WERI-Rb-1 (cell line): ENCODE measurements around the gene CNNM4.

Experiments
- DNase-seq: peaks from one replicate; pipeline ENCODE4 v3.0.0-alpha.2; 2020
- H3K27ac ChIP-seq: fragments of 250-450 bp; sonication (Bioruptor Pico); 2 replicates; pipeline ENCODE4 v1.5.1; 2020; ENCODE audit warnings: mild to moderate bottlenecking, moderate library complexity
- H3K27me3 ChIP-seq: fragments of 250-450 bp; sonication (Bioruptor Pico); 2 replicates; pipeline ENCODE4 v1.5.1; 2021; ENCODE audit warnings: mild to moderate bottlenecking, low read depth, moderate library complexity; ENCODE audit not compliant: insufficient read depth, severe bottlenecking
- H3K36me3 ChIP-seq: fragments of 250-450 bp; sonication (Bioruptor Pico); 2 replicates; pipeline ENCODE4 v1.5.1; 2020; ENCODE audit warnings: mild to moderate bottlenecking, moderate library complexity
- H3K4me3 ChIP-seq: 2 replicates; pipeline ENCODE4 v1.5.1; 2011; ENCODE audit warnings: low read depth, mild to moderate bottlenecking, control low read depth, low read length
- H3K9me3 ChIP-seq: fragments of 250-450 bp; sonication (Bioruptor Pico); 2 replicates; pipeline ENCODE4 v1.5.1; 2021; ENCODE audit warnings: mild to moderate bottlenecking, moderate library complexity; ENCODE audit not compliant: severe bottlenecking
- TF ChIP-seq, protein P1 (sequence below): IDR thresholded peaks from 2 replicates; pipeline ENCODE4 v1.5.1; 2011; ENCODE audit warnings: low read depth, mild to moderate bottlenecking, control low read depth, inconsistent platforms, low read length

The CNNM4 gene

DNA sequence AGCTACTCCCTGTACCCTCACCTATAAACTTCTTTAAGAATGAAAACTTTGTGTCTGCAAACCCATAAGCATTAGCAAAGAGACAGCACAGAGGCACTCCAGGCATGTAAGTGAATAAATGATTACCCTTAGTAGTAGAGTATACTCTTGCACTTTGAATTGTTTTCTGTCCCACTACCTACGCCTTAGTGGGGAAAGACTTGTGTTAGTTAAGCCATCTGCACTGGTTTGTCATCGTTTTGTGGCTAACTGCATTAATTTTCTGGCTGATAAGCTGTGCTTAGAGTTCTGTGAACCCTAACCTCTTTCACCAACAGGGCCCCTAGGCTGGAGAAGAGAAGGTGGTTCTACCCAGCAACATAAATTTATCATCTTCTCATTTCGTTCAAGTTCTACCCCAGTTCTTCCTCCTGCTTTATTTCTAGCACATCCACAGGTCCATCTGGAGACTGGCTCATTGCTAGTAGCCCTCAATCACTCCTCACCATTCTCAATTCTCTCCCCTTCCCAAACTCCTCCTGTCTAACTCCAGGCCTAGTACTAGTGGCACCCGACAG lies 21.5 kb upstream of the CNNM4 start:
- H3K27me3 ChIP-seq = no peaks in the 10 kb centered on the region
- DNase-seq = no peak
- peak overlapping the region; percentile 70 for H3K27ac ChIP-seq
- peak overlapping the region; percentile 78 for H3K4me3 ChIP-seq
- H3K36me3 ChIP-seq = peaks cover 22% of the 10 kb centered on the region
- H3K9me3 ChIP-seq = no peaks in the 10 kb centered on the region
- TF ChIP-seq, protein P1, sequence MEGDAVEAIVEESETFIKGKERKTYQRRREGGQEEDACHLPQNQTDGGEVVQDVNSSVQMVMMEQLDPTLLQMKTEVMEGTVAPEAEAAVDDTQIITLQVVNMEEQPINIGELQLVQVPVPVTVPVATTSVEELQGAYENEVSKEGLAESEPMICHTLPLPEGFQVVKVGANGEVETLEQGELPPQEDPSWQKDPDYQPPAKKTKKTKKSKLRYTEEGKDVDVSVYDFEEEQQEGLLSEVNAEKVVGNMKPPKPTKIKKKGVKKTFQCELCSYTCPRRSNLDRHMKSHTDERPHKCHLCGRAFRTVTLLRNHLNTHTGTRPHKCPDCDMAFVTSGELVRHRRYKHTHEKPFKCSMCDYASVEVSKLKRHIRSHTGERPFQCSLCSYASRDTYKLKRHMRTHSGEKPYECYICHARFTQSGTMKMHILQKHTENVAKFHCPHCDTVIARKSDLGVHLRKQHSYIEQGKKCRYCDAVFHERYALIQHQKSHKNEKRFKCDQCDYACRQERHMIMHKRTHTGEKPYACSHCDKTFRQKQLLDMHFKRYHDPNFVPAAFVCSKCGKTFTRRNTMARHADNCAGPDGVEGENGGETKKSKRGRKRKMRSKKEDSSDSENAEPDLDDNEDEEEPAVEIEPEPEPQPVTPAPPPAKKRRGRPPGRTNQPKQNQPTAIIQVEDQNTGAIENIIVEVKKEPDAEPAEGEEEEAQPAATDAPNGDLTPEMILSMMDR = no peak

DNA sequence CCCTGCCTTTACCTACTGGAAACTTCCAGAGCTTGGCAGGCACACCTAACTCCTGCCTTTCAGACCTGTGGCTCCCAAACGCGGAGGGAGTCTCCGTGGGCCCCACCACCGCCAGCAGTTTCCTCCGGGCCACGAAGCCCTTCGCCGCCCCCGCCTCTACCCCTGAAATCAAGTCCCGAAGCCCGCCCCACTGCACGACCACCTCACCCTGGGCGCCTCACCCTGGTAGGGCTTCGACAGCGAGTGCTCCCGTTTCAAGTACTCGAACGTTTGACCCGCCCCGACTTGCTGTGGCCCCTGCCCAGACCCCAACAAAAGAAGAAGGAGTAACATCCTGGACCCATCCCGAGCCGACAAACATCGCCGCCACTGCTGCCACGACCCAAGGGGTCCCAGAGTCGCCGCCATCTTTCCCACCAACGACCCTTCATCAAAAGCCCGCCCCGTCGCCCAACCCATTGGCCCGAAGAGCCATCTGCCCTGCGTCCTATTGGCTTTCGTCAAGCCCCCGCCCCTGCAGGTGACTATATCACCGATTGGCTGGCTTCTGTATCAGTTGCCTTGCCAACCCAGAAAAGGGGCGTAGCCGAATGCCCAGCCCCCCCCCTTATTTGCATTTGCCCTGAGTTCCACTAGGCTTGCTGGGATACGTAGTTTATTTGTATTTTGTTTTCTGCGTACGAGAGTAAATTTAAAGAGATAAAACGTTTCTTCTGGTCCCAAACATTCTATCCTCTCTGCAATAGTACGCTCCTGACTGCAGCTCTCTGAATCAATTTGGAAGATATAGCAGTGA lies 20.9 kb upstream of the CNNM4 start, which contains the start of gene LMAN2L:
Gene LMAN2L, minus strand, starts transcription at position 432 of the 796 bp plus-strand sequence. Its CDS starts 24 bp downstream, at position 408.
- Histone ChIP-seq H3K36me3 (peaks cover 15% of the 10 kb centered on the region), H3K27ac (peak within 1 kb of the TSS; percentile 70), H3K4me3 (peak within 1 kb of the TSS; percentile 78), H3K27me3 (no peaks in the 10 kb centered on the region), H3K9me3 (no peaks in the 10 kb centered on the region)
- peak; percentile 98 for DNase-seq
- TF ChIP-seq, protein P1 = 0 out of 2 replicates have a peak, but pooled peaks have one; percentile 13

DNA sequence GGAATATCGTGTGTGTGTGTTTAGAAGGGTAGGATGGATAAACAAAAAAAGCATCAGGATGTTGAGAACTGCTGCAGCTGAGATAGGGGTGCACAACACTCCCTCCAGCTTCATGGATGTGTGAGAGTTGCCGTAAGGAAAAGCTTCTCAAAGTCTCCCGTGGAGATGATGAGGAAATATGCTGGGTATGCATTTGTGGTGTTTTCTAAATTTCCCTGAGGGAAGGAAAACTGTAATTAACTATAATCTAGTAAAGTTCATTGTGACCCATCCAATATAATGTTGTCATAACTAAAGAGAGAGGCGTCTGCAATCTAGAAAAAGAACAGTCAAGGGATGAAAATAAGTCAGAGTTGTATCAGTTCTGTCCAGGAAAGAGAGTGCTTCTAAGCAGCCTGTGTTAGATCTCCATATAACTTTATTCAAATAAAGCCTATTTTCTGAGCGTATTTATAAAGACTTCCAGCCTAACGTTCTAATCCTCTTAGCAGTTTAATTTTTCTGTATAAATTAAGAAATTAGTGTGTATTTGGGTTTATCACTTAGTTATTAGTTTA lies 13.6 kb upstream of the CNNM4 start:
- DNase-seq = no peak
- no peaks in the 10 kb centered on the region for H3K9me3 ChIP-seq
- TF ChIP-seq, protein P1 = no peak
- no peak overlapping the region for H3K27ac ChIP-seq
- H3K27me3 ChIP-seq = no peaks in the 10 kb centered on the region
- H3K36me3 ChIP-seq = no peaks in the 10 kb centered on the region
- no peak overlapping the region for H3K4me3 ChIP-seq

DNA sequence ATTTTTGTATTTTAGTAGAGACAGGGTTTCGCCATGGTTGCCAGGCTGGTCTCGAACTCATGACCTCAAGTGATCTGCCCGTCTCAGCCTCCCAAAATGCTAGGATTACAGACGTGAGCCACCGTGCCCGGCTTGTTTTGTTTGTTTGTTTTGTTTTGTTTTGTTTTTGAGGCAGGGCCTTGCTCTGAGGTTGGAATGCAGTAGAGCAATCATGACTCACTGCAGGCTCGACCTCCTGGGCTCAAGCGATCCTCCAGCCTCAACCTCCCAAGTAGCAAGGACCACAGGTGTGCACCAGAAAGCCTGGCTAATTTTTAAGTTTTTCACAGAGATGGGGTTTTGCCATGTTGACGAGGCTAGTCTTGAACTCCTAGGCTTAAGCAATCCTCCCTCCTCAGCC lies 8.9 kb upstream of the CNNM4 start:
- no peak overlapping the region for H3K27ac ChIP-seq
- H3K4me3 ChIP-seq = no peak overlapping the region
- H3K36me3 ChIP-seq = no peaks in the 10 kb centered on the region
- TF ChIP-seq, protein P1 = no peak
- no peak for DNase-seq
- H3K27me3 ChIP-seq = no peaks in the 10 kb centered on the region
- no peaks in the 10 kb centered on the region for H3K9me3 ChIP-seq

DNA sequence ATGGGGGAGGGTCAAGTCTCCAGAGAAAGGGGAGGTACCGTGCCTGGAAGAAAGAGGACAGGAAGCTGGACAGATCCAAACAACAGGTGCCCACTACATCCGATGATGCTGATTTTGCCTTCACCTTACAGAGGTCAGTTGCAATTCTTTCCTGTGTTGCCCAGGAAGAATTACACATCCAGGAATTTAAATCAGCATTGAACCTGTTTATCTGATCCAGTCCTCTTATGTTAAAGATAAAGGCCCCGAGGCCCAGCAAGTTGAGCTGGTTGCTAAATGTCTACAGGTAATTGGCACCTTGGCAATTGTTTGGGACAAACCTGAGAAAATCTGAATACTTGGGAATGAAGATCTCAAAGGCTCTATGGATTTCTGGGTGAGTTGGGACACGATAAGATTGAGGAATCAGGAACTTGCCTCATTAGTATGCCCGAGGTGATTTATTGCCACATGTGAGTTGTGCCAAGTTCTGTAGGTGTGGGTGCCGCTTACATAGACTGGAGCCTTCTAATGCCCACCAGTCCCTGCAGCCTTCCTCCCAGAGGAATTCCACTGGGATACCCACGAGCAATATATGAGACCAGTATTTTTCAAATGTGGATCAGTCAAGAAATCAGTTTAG lies 6.9 kb upstream of the CNNM4 start:
- TF ChIP-seq, protein P1 = no peak
- DNase-seq = no peak

More for the DNA sequence above, 6.9 kb upstream of the CNNM4 start:
- no peaks in the 10 kb centered on the region for H3K36me3 ChIP-seq
- no peaks in the 10 kb centered on the region for H3K9me3 ChIP-seq
- no peak overlapping the region for H3K27ac ChIP-seq
- no peaks in the 10 kb centered on the region for H3K27me3 ChIP-seq
- H3K4me3 ChIP-seq = no peak overlapping the region
